Fibroblast of lung (primary cell): Measurements from ENCODE around the gene CD46.

Experiments used
- CTCF ChIP-seq, 2 donors: IDR thresholded peaks in 1 of 2; conservative IDR thresholded peaks in 1 of 2; 1 replicate in 1 of 2; 2 replicates in 1 of 2; pipeline ENCODE4 v1.5.1; 2011 to 2012; ENCODE audit warnings: low read length in 2 of 2, control low read depth in 1 of 2, inconsistent platforms in 1 of 2, low read depth in 1 of 2, mild to moderate bottlenecking in 1 of 2
- EZH2 ChIP-seq: IDR thresholded peaks from 2 replicates; pipeline ENCODE4 v1.5.1; 2012; ENCODE audit warnings: low read length, control low read depth, mild to moderate bottlenecking; ENCODE audit errors: missing control alignments

GRCh38 chr1:207844371-207844770, 92.5 kb downstream of the CD46 start:
- TF ChIP-seq EZH2 (no peak), CTCF (conservative IDR thresholded peaks at IDR 0.05 in 1 of 2, IDR thresholded peaks at IDR 0.05 in 1 of 2; ENCODE audit: low read depth in 1 of 2, low read length in 2 of 2) (no peak)
